ENCODE data around the gene DAAM1.

GRCh38 chr14:59347511-59347900, 159.0 kb downstream of the DAAM1 start:
- TF ChIP-seq POLR2A (IDR thresholded peaks at IDR 0.05) (no peak), CTCF (IDR thresholded peaks at IDR 0.05) (no peak), POLR2AphosphoS5 (IDR thresholded peaks at IDR 0.05) (no peak)

All from upper lobe of left lung (tissue), 4 donors.